Right lobe of liver (tissue), 4 donors: ENCODE results near the gene FADS6.

Experiments used
- POLR2A ChIP-seq: fragments of 450-650 bp; IDR thresholded peaks from one replicate; pipeline ENCODE4 v1.6.1; 2017; ENCODE audit warnings: antibody characterized with exemption, mild to moderate bottlenecking
- TF ChIP-seq, protein P1 (sequence below), 4 donors: fragments of 200-600 bp in 3 of 4; fragments of 450-650 bp in 1 of 4; IDR thresholded peaks; one replicate each; pipeline versions ENCODE4 v1.5.1 to v1.8.0; 2016 to 2022; ENCODE audit warnings: antibody characterized with exemption in 4 of 4, mild to moderate bottlenecking in 2 of 4
- donor health status: DM: no; HTN: no; CAD: no.
- donor health status: DM: no; HTN: no; CAD: no.
- donor health status: DM: no; HTN: yes; CAD: no.

- TF ChIP-seq POLR2A, result no peak
- TF ChIP-seq, protein P1, sequence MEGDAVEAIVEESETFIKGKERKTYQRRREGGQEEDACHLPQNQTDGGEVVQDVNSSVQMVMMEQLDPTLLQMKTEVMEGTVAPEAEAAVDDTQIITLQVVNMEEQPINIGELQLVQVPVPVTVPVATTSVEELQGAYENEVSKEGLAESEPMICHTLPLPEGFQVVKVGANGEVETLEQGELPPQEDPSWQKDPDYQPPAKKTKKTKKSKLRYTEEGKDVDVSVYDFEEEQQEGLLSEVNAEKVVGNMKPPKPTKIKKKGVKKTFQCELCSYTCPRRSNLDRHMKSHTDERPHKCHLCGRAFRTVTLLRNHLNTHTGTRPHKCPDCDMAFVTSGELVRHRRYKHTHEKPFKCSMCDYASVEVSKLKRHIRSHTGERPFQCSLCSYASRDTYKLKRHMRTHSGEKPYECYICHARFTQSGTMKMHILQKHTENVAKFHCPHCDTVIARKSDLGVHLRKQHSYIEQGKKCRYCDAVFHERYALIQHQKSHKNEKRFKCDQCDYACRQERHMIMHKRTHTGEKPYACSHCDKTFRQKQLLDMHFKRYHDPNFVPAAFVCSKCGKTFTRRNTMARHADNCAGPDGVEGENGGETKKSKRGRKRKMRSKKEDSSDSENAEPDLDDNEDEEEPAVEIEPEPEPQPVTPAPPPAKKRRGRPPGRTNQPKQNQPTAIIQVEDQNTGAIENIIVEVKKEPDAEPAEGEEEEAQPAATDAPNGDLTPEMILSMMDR (IDR thresholded peaks at IDR 0.05), result no peak
Observed at GRCh38 chr17:74878658-74879057, 14.8 kb downstream of the FADS6 start.
